CD4-positive, alpha-beta T cell treated with Interleukin-4 for 1 hour (primary cell): ENCODE data around the gene VN1R4.
A peak's percentile ranks its signal among the peaks of the same experiment; 100 is the strongest.
"Not testable (repeated sequence)": the region's sequence is repeated elsewhere in the genome, so short reads cannot be mapped to it uniquely, and the experiment has no call there.

Source experiments
- DNase-seq, 2 donors: peaks; one replicate each; pipeline ENCODE4 v3.0.0-alpha.2; 2020 to 2022

VN1R4 gene

GRCh38 chr19:53267623-53268022 is at the start of gene VN1R4:
VN1R4 (minus strand) TSS chr19:53267723; CDS start chr19:53267665, 58 bp downstream.
- DNase-seq: not testable (repeated sequence)

- DNase-seq: no peak
These were observed 44.4 kb upstream of the VN1R4 start for GRCh38 chr19:53311897-53312296.

GRCh38 chr19:53311044-53311443 is 43.5 kb upstream of the VN1R4 start:
- DNase-seq: no peak

GRCh38 chr19:53308339-53308811 is 40.9 kb upstream of the VN1R4 start:
- no peak for DNase-seq

GRCh38 chr19:53301341-53301740 is 33.8 kb upstream of the VN1R4 start:
- not testable (repeated sequence) for DNase-seq

GRCh38 chr19:53294786-53295441 is 27.4 kb upstream of the VN1R4 start:
- DNase-seq: no peak

- no peak for DNase-seq
These were observed 23.4 kb upstream of the VN1R4 start for GRCh38 chr19:53290758-53291549.

GRCh38 chr19:53285087-53285486 is 17.6 kb upstream of the VN1R4 start:
- no peak for DNase-seq

- DNase-seq: peak in 1 of 2 donors; percentile 3
These were observed 14.4 kb upstream of the VN1R4 start for GRCh38 chr19:53281947-53282346.

- no peak for DNase-seq
These were observed 8.0 kb upstream of the VN1R4 start for GRCh38 chr19:53275480-53275879.

GRCh38 chr19:53272044-53272443 is 4.5 kb upstream of the VN1R4 start:
- DNase-seq: no peak

GRCh38 chr19:53269861-53270260 is 2.3 kb upstream of the VN1R4 start:
- DNase-seq: not testable (repeated sequence)

GRCh38 chr19:53257715-53258342 is 9.7 kb downstream of the VN1R4 start, which contains the start of gene VN1R2:
VN1R2 (plus strand) TSS chr19:53258292; CDS start chr19:53258376, 84 bp downstream.
- DNase-seq: not testable (repeated sequence)

- peak; percentile 85 to 89 for DNase-seq
These were observed 12.8 kb downstream of the VN1R4 start, which contains the start of gene ZNF677 for GRCh38 chr19:53254411-53255341. ZNF677 (minus strand) TSS chr19:53254873; CDS start chr19:53251550, 3,323 bp downstream.

GRCh38 chr19:53246498-53246897 is 21.0 kb downstream of the VN1R4 start:
- DNase-seq: no peak

GRCh38 chr19:53237114-53237777 is 30.3 kb downstream of the VN1R4 start:
- no peak for DNase-seq

- no peak for DNase-seq
These were observed 42.9 kb downstream of the VN1R4 start for GRCh38 chr19:53224606-53225005.

GRCh38 chr19:53222716-53223115 is 44.8 kb downstream of the VN1R4 start:
- not testable (repeated sequence) for DNase-seq
